Neural progenitor cell (in vitro differentiated cells): ENCODE results near the gene GJB1. TPM values are rescaled to one million over a fixed set of nuclear protein-coding genes. Genes with fewer than 3 reads are reported as not detected.

ENCODE experiments used
- DNase-seq: peaks from one replicate; pipeline ENCODE4 v3.0.0-alpha.2; 2016; ENCODE audit warnings: low spot score
- H2AFZ ChIP-seq: fragments of 200-600 bp; sonication (generic); replicated peaks from 2 replicates; pipeline ENCODE4 v1.6.1; 2016; ENCODE audit warnings: antibody characterized with exemption
- H3F3A ChIP-seq: fragments of 200-600 bp; sonication (generic); 2 replicates; pipeline ENCODE4 v1.6.1; 2016; ENCODE audit warnings: antibody characterized with exemption, low read depth
- H3K27ac ChIP-seq: fragments of 200-600 bp; sonication (generic); 2 replicates; pipeline ENCODE4 v1.5.1; 2016; ENCODE audit warnings: mild to moderate bottlenecking
- H3K27me3 ChIP-seq: fragments of 200-600 bp; sonication (generic); 2 replicates; pipeline ENCODE4 v1.6.1; 2016; ENCODE audit warnings: mild to moderate bottlenecking, moderate library complexity
- H3K36me3 ChIP-seq: fragments of 200-600 bp; sonication (generic); 2 replicates; pipeline ENCODE4 v1.5.1; 2016
- H3K4me1 ChIP-seq: fragments of 200-600 bp; sonication (generic); 2 replicates; pipeline ENCODE4 v1.6.1; 2016; ENCODE audit warnings: mixed run types
- H3K4me2 ChIP-seq: fragments of 200-600 bp; sonication (generic); 2 replicates; pipeline ENCODE4 v1.6.1; 2016
- H3K4me3 ChIP-seq: fragments of 200-600 bp; sonication (generic); 2 replicates; pipeline ENCODE4 v1.5.1; 2016
- H3K79me2 ChIP-seq: fragments of 200-600 bp; sonication (generic); 2 replicates; pipeline ENCODE4 v1.6.1; 2016; ENCODE audit warnings: low read depth
- H3K9ac ChIP-seq: fragments of 200-600 bp; sonication (generic); 2 replicates; pipeline ENCODE4 v1.6.1; 2016
- H3K9me3 ChIP-seq: fragments of 200-600 bp; sonication (generic); 2 replicates; pipeline ENCODE4 v1.5.1; 2016; ENCODE audit warnings: low read depth
- H4K20me1 ChIP-seq: fragments of 200-600 bp; sonication (generic); 2 replicates; pipeline ENCODE4 v1.6.1; 2016; ENCODE audit warnings: low read depth
- H3K27ac Mint-ChIP-seq: 3 replicates; pipeline ENCODE4 v1.8.0; 2021; ENCODE audit warnings: mixed read lengths
- H3K27me3 Mint-ChIP-seq: 2 replicates; pipeline ENCODE4 v1.8.0; 2022; ENCODE audit warnings: low read depth, mild to moderate bottlenecking, inconsistent platforms, moderate library complexity, mixed read lengths; ENCODE audit not compliant: insufficient read depth
- H3K36me3 Mint-ChIP-seq: 3 replicates; pipeline ENCODE4 v1.8.0; 2021; ENCODE audit warnings: mixed read lengths
- H3K4me1 Mint-ChIP-seq: 3 replicates; pipeline ENCODE4 v1.8.0; 2021; ENCODE audit warnings: mixed read lengths
- H3K4me3 Mint-ChIP-seq: 3 replicates; pipeline ENCODE4 v1.8.0; 2021; ENCODE audit warnings: mild to moderate bottlenecking, moderate library complexity, mixed read lengths
- H3K9me3 Mint-ChIP-seq: 3 replicates; pipeline ENCODE4 v1.8.0; 2020; ENCODE audit warnings: mixed read lengths
- EZH2 ChIP-seq: fragments of 200-600 bp; sonication (generic); IDR thresholded peaks from 2 replicates; pipeline ENCODE4 v1.6.1; 2017; ENCODE audit warnings: antibody characterized with exemption, mild to moderate bottlenecking, moderate library complexity
- EZH2phosphoT487 ChIP-seq: fragments of 200-600 bp; sonication (generic); IDR thresholded peaks from 2 replicates; pipeline ENCODE4 v1.6.1; 2017; ENCODE audit warnings: antibody characterized with exemption
- total RNA-seq: library from RNA; depleted of rRNA; stranded (reverse); fragments of >200 nt; gene quantifications from 2 replicates; pipeline ENCODE4 v1.2.3, GENCODE V29; 2015; ENCODE audit warnings: low replicate concordance
- TF ChIP-seq, protein P1 (sequence below): fragments of 200-600 bp; sonication (generic); IDR thresholded peaks from 2 replicates; pipeline ENCODE4 v1.5.1; 2017; ENCODE audit warnings: antibody characterized with exemption, mild to moderate bottlenecking

The GJB1 gene
- total RNA-seq, 1 donor from 2014 or later, result not detected

DNA sequence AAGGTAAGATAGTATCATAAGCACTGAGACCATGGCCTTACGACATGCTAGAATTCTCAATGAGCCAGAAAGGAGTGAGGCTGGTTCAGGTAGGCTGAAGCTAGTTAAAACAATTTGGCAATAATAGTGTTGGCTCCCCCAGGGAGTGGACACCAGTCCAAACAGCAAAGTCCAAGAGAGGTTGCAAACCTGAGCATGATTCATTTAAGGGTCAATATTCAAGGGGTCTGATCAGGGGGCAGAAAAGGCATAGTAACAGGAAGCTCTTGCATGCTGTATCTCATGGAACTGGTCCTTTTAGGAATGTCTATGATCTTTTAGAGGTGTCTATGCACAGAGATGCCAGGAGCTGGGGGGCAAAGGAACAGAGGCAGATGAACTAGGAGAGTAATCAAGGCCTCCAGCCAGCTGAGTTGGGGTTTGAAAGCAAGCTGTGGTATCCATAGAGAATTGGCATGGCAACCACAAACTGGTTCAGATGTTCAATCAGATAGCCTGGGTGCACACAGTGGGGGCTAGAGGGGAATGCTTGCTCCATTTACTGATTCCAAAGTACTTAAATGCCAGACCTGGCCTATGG, 5.1 kb downstream of the GJB1 start:
- Mint-ChIP-seq H3K9me3 (peaks cover 24% of the 10 kb centered on the region), H3K36me3 (no peaks in the 10 kb centered on the region), H3K4me1 (peaks cover 30% of the 10 kb centered on the region), H3K4me3 (no peak overlapping the region), H3K27ac (peak overlapping the region; percentile 25), H3K27me3 (peaks cover 9% of the 10 kb centered on the region)
- Histone ChIP-seq H3K27me3 (no peaks in the 10 kb centered on the region), H2AFZ (no peak overlapping the region), H3K4me3 (no peak overlapping the region), H3K79me2 (no peaks in the 10 kb centered on the region), H4K20me1 (no peaks in the 10 kb centered on the region), H3K4me1 (no peaks in the 10 kb centered on the region), H3K27ac (no peak overlapping the region), H3F3A (no peaks in the 10 kb centered on the region), H3K9me3 (no peaks in the 10 kb centered on the region), H3K4me2 (no peak overlapping the region), H3K9ac (no peak overlapping the region), H3K36me3 (no peaks in the 10 kb centered on the region)
- TF ChIP-seq EZH2 (no peak), EZH2phosphoT487 (no peak)
- TF ChIP-seq, protein P1, sequence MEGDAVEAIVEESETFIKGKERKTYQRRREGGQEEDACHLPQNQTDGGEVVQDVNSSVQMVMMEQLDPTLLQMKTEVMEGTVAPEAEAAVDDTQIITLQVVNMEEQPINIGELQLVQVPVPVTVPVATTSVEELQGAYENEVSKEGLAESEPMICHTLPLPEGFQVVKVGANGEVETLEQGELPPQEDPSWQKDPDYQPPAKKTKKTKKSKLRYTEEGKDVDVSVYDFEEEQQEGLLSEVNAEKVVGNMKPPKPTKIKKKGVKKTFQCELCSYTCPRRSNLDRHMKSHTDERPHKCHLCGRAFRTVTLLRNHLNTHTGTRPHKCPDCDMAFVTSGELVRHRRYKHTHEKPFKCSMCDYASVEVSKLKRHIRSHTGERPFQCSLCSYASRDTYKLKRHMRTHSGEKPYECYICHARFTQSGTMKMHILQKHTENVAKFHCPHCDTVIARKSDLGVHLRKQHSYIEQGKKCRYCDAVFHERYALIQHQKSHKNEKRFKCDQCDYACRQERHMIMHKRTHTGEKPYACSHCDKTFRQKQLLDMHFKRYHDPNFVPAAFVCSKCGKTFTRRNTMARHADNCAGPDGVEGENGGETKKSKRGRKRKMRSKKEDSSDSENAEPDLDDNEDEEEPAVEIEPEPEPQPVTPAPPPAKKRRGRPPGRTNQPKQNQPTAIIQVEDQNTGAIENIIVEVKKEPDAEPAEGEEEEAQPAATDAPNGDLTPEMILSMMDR, result no peak
- DNase-seq, result no peak

DNA sequence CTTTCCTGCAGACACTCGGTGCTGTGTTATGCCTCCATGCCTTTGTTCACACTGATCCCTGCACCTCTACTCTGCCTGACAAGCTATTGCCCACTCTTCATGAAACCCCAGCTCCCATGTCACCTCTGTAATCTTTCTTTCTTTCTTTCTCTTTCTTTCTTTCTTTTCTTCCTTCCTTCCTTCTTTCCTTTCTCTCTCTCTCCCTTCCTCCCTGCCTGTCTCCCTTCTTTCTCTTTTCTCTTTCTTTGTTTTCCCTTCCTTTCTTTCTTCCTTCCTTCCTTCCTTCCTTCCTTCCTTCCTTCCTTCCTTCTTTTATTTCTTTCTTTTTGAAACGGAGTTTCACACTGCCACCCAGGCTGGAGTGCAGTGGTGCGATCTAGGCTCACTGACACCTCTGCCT, 12.5 kb downstream of the GJB1 start:
- Histone ChIP-seq H3K9me3 (no peaks in the 10 kb centered on the region), H3K4me2 (no peak overlapping the region), H2AFZ (no peak overlapping the region), H3K27me3 (no peaks in the 10 kb centered on the region), H3K27ac (no peak overlapping the region), H3K36me3 (no peaks in the 10 kb centered on the region), H3F3A (peaks cover 3% of the 10 kb centered on the region), H4K20me1 (no peaks in the 10 kb centered on the region), H3K4me1 (no peaks in the 10 kb centered on the region), H3K79me2 (no peaks in the 10 kb centered on the region), H3K9ac (no peak overlapping the region), H3K4me3 (no peak overlapping the region)
- H3K4me1 Mint-ChIP-seq, result no peaks in the 10 kb centered on the region
- no peak for DNase-seq
- H3K4me3 Mint-ChIP-seq, result no peak overlapping the region
- no peak overlapping the region for H3K27ac Mint-ChIP-seq
- peaks cover 7% of the 10 kb centered on the region for H3K36me3 Mint-ChIP-seq
- H3K9me3 Mint-ChIP-seq, result peaks cover 3% of the 10 kb centered on the region
- TF ChIP-seq EZH2phosphoT487, result no peak
- TF ChIP-seq, protein P1, result no peak
- TF ChIP-seq EZH2, result no peak
- peaks cover 2% of the 10 kb centered on the region for H3K27me3 Mint-ChIP-seq

DNA sequence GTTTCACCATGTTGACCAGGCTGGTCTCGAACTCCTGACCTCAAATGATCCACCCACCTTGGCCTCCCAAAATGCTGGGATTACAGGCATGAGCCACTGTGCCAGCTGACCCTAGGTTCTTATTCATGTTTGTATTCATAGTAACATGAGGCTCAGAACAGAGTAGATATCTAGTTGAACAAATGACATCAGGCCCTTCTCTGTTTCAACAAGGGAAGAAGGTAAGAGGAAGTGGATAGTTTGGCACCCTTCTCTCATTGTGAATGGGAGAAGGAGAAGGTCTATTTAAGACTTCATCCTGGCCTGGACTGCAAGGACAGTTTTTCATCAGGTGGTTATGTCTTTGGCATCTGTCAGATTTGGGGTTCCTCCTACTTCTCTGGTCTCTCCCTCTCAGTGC, 13.8 kb downstream of the GJB1 start:
- no peaks in the 10 kb centered on the region for H3K4me1 Mint-ChIP-seq
- Histone ChIP-seq H3K79me2 (no peaks in the 10 kb centered on the region), H3F3A (peaks cover 3% of the 10 kb centered on the region), H3K27ac (no peak overlapping the region), H3K9me3 (no peaks in the 10 kb centered on the region), H3K4me2 (no peak overlapping the region), H2AFZ (no peak overlapping the region), H3K4me3 (no peak overlapping the region), H4K20me1 (no peaks in the 10 kb centered on the region), H3K36me3 (no peaks in the 10 kb centered on the region), H3K9ac (no peak overlapping the region), H3K27me3 (no peaks in the 10 kb centered on the region), H3K4me1 (no peaks in the 10 kb centered on the region)
- H3K27ac Mint-ChIP-seq, result no peak overlapping the region
- TF ChIP-seq, protein P1, result no peak
- TF ChIP-seq EZH2phosphoT487 (no peak), EZH2 (no peak)
- H3K27me3 Mint-ChIP-seq, result peaks cover 4% of the 10 kb centered on the region
- peaks cover 11% of the 10 kb centered on the region for H3K36me3 Mint-ChIP-seq
- peaks cover 3% of the 10 kb centered on the region for H3K9me3 Mint-ChIP-seq
- no peak overlapping the region for H3K4me3 Mint-ChIP-seq
- DNase-seq, result no peak
